Left cardiac atrium (tissue), 4 donors: ENCODE results near the gene EZH2. TPM values are rescaled to one million over a fixed set of nuclear protein-coding genes. Genes with fewer than 3 reads are reported as not detected.
A peak's percentile ranks its signal among the peaks of the same experiment; 100 is the strongest.

Experiments used
- ATAC-seq, 2 donors: fragments of 200-7000 bp; cut with Tn5 transposase; one replicate each; pipeline ENCODE4 v1.9.1; 2020; ENCODE audit warnings: mild to moderate bottlenecking in 2 of 2, moderate library complexity in 2 of 2
- DNase-seq: peaks from one replicate; pipeline ENCODE4 v3.0.0-alpha.2; 2020
- intact Hi-C, 2 donors: fragments of 100-400 bp; cut with DNase I; formaldehyde crosslinking; loops; one replicate each; pipeline versions ENCODE4 v1.14.1 to v1.15.1; 2022 to 2023
- total RNA-seq, 2 donors: library from RNA; stranded (reverse); fragmentation: NEBNext Ultra II Directional; extraction: Animal tissue kit (Norgen Biotek cat#: 25700); gene quantifications; one replicate each; pipeline ENCODE4 v1.2.1, GENCODE V29; 2021
- donor health status: DM: no; HTN: yes; CAD: no.
- donor health status: DM: no; HTN: yes; CAD: no; lungs with severe emphysema.
- donor health status: DM: yes; HTN: yes; CAD: no.
- donor health status: Dilated cardiomyopathy.

EZH2 gene
- total RNA-seq, 2 donors from 2014 or later: 1.9 to 2.3 TPM

DNA sequence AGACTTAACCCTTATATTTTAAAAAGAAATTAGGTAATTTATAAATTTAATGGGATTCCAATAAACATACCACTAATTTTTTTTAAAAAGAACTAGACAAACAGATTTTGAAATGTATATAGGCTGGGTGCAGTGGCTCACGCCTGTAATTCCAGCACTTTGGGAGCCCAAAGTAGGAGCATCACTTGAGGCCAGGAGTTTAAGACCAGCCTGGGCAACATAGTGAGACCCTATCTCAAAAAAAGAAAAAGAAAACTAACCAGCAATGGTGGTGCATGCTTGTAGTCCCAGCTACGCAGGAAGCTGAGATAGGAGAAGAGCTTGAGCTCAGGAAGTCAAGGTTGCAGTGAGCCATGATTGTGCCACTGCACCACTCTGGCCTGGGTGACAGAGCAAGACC lies 62.7 kb downstream of the EZH2 start:
- ATAC-seq (no peak), DNase-seq (no peak)
- intact Hi-C loops: no loop called here

DNA sequence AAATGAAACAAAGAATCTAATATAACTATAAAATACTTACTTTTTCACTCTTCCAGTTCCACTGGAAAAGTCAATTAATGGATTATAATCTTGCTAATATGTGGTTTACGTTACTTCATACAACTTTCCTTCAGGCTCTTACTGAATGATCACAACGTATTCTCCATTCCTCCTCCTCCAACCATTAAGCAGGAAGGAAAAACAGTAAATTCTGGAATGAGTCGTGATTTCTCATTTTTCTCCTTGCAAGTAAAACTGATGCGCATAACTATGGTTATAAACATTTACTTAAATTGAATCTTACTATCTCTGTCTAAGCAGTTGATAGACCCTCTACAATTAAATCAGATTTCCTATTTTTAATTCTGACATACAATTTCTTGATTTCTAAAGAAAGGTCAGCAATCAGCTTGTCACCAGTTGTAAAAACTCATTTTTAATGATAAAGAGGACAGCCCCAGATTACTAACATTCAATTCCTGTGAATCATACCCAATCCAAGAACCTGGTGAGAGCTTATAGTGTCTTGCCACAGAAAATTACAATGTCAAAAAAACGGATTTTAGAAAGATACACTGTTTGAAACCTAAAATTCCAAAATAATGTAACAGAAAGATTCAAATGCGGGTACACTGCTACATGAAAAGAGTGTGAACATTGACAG lies 64.3 kb downstream of the EZH2 start:
- intact Hi-C loops: no loop called here
- ATAC-seq (peak in 1 of 2 donors; percentile 17), DNase-seq (no peak)

DNA sequence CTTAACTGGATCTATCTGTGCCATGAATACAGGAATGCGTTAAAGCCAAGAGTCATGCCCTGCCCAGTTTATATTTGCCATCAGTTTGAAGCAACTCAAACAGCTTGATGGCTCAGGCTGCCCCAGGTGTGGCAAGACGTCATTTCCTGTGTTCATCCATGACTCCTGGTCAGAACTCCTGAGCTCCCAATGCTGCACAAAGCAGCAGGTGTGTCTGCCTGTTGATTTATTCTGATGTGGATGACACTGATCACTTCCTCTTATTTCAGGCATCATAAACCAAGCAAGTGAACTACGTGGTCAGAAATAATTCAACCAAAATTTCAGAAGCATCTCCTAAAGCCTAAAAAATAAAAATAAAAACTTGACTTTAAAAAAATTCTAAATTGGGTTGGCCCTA lies 68.5 kb downstream of the EZH2 start:
- ATAC-seq (no peak), DNase-seq (no peak)
- intact Hi-C loops: no loop called here

DNA sequence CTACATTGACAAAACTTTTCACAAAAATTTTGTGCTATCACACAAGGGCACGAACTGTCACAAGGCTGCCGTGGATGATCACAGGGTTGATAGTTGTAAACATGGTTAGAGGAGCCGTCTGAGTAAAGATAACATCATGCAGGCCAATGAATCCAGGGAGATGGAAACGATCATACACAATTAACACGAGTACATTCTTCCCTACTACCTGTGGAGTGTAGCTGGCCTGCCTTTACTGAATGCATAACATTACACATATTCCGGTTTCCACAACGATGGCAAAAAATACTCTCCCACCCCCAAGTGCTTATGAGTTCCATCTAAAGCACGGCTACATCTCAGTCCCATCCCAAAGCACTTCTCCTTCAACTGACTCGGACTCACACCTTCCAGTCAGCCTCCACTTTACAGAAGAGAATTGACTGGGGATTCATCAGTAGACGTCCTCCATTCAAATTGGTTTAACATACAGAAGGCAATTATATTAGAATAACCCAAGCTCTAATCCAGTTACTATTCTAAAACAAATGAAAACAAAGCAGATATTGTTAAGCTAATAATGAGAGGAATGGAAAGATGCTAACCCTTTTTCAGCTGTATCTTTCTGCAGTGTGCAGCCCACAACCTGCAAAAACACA lies 69.0 kb downstream of the EZH2 start:
- no peak for DNase-seq
- intact Hi-C loops: no loop called here
- no peak for ATAC-seq

DNA sequence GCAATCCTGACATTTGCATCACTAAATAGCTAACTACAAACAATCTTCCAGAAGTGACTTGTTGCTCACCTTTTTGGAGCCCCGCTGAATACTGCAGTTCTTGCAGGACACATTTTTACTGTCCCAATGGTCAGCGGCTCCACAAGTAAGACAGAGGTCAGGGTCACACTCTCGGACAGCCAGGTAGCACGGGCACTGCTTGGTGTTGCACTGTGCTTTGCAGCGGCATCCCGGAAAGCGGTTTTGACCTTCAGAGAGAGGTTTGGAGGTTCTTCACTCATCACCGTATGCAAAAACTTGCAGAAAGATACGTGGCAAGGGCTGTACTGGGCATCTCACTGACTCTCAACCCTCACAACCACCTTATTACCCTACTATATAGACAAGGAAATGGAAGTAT lies 70.2 kb downstream of the EZH2 start:
- no peak for DNase-seq
- ATAC-seq: no peak
- intact Hi-C loops: no loop called here

DNA sequence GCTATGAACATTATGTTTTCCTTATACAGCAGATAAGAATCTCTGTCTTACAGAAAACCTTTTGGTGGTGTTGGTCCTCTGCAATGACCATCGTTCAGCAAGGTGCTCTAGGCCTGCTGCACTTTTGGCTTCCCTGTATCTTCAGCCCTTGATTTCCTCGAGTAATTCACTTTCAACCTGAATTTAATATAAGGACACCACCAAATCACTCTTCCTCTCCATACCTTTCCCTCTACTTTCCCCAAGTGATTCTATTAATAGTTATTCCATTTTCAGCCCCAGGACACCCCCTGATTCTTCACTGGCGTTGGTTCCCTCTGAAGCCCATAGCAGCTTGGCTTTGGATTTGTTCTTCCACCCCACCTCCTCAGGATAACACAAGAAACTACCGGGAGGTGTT lies 72.2 kb downstream of the EZH2 start:
- intact Hi-C loops: no loop called here
- DNase-seq (no peak), ATAC-seq (no peak)

DNA sequence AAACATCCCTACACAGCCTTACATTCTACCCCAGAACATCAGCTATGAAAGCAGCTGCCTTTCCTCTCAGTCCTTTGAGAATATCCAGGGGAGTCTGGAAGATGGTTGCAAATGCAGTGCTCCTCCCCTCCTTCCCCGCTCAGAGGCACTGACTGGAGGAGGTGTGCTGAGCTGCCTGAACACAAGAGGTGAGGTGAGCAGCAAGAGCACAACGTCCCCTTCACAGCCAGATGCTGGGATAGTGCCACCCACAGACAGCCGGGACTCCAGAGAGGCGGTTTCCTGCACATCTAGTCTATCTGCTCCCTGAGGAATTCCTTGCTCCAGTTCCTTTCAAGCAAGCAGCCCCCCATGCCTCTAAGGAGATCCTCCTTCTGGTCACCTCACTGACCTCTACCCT lies 74.2 kb downstream of the EZH2 start:
- DNase-seq: no peak
- intact Hi-C loops: no loop called here
- no peak for ATAC-seq

DNA sequence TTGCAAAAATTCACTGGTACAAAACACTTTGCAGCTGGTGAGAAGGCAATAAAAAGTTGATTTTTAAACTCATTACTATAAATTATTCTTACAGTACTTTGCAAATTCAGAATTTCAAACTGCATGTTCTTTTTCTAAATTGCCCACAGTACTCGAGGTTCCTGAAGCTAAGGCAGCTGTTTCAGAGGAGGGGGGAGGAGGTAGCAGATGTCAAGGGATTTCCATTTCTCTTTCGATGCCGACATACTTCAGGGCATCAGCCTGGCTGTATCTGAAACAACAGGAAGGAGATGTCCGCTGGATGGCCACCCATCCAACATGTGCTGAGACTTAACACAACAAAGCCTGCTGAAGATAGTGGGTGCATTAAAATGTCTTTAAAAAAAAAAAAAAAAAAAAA lies 76.7 kb downstream of the EZH2 start:
- intact Hi-C loops: no loop called here
- ATAC-seq (no peak), DNase-seq (no peak)

DNA sequence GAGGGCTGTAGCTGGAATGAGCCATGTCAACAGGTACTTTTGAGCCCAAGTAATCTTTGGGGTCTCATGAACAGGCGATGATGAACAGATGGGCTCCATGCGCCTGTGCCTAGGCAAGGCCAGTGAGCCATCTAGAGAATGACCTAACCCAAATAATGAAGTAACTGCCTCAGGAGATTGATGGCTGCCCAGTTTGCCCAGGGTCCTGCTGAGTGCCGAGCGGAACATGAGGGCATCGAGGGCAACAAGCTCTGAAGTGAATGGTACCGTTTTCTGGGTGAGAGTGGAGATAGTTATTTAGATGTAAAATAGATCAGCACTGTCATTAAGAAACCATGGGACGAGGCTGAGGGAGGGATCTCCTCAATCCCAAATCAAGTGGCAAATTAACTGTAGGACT lies 77.9 kb downstream of the EZH2 start:
- ATAC-seq: no peak
- intact Hi-C loops: no loop called here
- no peak for DNase-seq

DNA sequence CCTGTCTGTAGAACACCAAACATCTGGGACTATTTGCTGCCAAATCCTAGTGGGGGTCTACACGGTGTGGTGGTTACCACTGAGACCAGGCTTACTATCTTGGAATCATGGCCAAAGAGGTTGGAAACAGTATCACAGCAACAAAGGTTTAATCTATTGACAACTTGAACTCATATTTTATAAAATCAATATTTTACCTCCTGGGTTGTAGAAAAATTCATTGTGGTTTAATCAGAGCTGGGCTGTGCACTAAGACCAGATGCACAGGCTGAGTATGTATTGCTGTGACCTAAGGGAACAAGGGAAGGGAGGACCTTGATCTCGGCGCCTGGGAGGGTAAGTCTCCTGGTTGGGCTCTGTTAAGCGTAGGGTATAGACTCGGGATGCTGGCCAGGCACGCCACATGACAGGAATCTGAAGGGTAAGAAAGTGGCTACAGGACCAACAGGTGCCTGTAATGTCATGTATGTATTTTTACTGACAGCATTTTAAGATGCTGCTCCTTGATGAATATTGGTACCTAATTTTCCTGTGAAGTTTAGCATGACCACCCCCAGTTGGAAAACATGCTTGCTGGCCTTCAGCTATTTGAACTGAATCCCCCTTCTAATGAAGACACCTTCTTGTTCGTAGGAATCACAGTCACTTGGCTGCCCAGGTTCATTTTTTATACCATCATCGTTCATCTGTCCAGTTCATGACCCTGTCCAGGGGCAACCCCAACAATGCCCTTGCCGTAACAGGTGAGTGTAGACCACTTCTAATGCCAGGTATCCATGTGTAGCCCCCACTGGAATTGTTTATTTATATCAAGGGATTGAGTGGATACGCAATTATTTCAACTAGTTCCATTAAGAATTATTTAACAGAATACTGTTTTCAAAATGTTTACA lies 79.5 kb downstream of the EZH2 start:
- ATAC-seq: no peak
- intact Hi-C loops: no loop called here

DNA sequence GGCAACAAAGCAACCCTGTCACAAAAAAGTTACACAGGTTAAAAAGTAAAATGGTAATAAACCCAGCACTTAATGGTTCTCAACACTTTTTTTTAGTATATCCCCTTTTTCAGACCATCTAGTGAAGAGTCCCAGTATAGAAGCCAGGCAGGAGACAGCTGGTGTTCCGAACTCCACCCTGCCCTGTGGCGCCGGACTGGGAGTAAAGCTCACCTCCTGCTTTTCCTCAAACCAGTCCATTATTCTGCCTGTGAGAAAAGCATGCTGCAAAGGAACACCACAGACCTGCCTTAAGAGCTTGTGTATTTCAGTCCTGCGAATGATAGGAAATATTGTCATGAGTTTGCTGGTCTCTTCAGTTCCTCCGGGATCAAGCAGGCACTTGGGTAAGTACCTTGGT lies 81.0 kb downstream of the EZH2 start:
- intact Hi-C loops: no loop called here
- DNase-seq (no peak), ATAC-seq (no peak)

More for the DNA sequence above, 79.5 kb downstream of the EZH2 start:
- no peak for DNase-seq

DNA sequence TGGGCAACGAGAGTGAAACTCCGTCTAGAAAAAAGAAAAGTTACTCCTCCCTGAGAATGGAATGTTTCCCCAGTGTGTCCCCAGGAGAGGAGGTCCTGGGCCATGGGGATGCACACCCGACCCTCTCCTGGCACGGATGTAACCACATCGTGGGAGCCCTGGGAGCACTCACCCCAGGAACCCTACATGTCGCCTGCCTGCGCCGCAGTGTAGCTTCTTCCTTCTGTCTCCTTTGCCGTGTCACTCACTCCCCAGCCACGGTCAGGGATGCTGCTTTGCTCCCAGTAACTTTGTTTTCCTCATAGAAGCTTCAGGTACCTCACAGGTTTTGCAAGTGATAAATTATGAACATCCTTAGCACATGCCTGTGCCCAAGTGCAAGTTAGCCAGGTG lies 82.0 kb downstream of the EZH2 start:
- no peak for DNase-seq
- no peak for ATAC-seq
- intact Hi-C loops: no loop called here

DNA sequence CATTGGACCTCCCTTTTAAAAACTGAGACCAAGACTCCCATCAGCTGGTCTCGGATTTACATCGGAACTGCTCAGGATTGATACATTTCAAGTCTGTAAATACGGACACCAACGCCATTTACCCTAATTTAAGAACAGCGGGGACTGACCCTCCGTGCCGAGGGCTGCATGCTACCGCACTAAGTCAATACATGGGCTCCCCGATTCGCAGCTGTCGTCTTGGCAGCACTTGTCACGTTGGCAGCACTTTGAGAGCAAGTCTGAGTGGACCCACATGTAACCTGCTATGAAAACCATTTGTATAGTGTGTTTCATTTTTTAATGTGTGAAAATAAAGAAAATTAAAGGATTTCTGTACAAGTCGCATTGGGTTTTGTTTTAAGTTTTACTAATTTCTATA lies 83.4 kb downstream of the EZH2 start:
- intact Hi-C loops: no loop called here
- DNase-seq: no peak
- no peak for ATAC-seq

DNA sequence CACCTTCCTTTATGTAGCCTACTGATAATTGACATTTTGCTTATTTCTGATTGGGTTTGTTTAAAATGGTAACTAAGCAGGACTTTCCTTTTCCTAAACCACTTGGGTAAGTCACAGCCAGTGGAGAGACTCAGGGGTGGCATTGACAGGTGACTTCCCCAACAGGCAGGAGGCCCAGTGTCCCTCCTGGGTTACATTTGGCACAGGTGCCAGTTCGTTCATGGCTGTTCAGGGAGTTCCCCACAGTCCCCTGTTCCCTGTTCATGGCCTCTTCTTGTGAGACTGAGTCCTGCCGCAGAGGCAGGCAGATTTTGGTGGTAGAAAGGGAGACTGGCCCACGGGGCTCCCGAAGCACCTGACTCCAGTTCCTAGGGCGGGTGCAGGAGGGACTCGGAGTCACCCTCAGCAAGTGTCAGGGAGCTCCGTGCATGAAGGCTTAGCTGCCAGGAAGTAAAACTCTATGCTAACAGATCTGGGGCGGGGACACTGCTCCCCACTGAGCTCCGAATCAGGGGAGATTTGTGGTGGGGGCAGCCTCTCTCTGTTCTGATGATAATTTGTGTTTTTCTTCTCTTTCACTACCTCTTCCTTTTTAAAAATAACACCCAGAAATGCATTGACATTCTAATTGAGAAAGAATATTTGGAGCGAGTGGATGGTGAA lies 84.1 kb downstream of the EZH2 start:
- intact Hi-C loops: no loop called here
- ATAC-seq: no peak

DNA sequence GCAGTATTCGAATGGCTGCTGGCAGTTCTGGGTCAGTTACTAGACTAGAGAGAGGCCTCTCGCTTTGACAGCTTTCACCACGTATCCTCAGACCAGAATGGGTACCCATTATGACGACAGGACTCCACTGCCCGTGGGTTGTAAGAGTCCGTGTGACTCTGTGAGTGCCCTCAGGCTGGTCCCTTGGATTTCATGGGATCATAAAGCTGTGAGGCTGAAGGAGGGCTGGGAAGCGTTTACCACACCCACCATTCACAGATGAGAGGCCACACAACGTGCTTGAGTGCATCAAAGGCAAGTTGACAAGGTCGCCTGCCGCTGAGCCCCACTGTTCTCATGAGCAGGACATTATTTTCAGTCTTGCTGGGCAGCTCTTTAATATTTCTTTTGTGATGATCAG lies 87.2 kb downstream of the EZH2 start:
- intact Hi-C loops: no loop called here
- DNase-seq (no peak), ATAC-seq (no peak)

More for the DNA sequence above, 84.1 kb downstream of the EZH2 start:
- no peak for DNase-seq

DNA sequence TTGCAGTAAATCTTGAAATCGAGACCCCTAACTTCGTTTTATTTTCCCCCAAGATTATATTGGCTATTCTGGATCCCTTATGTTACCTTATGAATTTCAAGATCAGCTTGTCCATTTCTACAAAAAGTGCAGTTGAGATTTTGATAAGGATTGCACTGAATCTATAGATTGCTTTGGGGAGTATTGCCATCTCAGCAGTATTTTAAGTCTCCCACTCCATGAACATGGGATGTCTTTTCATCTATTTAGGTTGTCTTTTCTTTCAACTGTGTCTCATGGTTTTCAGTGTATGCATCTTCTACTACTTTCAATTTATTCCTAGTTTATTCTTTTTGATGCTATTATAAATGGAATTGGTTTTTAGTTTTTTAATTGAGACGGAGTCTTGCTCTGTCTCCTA lies 89.6 kb downstream of the EZH2 start:
- DNase-seq (no peak), ATAC-seq (no peak)
- intact Hi-C loops: no loop called here

DNA sequence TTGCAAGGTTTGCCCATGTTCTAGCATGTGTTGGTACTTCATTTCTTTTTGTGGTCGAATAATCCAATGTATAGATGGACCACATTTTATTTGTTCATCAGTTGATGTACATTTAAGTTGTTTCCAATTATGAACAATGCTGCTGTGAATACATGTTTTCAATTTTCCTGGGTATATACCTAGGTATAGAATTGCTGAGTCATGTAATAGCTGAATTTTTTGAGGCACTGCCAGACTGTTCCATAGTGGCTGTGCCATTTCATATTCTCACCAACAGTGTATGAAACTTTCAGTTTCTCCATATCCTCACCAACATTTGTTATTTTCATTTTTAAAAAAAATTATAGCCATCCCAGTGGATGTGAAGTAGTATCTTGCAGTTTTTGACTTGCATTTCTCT lies 90.5 kb downstream of the EZH2 start:
- ATAC-seq (no peak), DNase-seq (no peak)
- intact Hi-C loops: no loop called here

DNA sequence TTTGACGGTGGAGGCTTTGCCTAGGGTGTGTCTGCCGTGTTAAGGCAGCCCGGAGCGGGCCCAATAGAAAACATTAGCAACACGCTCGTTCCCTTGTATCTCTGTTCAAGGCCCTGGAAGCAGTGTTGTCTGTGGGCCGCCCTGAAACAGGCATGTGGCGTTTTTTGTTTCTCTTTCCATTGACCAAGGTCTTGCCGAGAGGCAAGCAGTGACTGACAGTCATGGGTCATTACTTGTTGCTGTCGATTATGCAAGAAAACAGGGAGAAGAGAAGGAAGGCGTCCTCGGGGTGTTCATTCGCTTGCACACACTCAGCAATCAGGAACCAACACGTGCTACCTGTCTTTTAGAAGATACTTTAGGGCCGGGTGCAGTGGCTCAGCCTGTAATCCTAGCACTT lies 92.5 kb downstream of the EZH2 start:
- DNase-seq: no peak
- intact Hi-C loops: no loop called here
- ATAC-seq: no peak

DNA sequence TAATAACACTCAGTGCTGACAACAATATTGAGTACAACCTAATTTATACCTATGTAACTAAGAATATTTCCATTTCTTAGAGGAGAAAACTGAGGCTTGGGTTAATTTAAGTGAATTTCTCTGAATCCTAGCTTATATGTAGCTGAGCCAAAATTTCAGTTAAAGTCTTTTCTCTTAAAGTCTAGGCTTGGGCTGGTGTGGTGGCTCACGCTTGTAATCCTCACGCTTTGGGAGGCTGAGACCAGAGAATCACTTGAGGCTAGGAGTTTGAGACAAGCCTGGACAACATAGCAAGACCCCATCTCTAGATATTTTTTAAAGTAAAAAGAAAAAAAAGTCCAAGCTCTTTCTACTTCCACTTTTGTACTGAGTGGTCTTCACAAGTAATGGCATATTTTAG lies 93.2 kb downstream of the EZH2 start:
- DNase-seq (no peak), ATAC-seq (no peak)
- intact Hi-C loops: no loop called here

DNA sequence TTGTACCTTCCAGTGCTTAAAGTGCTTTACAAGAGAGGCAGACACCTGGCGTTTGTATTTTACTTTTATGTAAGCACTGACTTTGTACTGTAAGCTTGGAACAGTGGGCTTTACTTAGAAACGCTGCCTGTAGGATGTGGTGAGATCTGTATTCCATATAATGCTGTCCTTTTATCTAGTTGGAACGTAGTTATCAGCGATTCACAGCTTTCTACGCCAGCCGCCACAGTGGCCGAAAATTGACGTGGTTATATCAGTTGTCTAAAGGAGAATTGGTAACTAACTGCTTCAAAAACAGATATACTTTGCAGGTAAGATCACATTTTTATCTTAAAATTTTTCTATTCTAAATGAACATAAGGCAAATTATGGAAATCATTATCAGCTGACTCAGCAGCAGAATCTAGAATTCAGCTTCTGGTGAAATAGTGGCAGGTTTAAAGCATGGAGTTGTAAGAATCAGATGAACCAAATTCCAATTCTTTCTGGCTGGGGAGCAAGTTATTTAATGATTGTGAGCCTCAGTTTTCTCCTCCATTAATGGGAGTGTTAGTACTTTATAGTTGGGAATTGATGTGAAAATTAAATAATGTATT lies 93.9 kb downstream of the EZH2 start:
- ATAC-seq: no peak
- intact Hi-C loops: no loop called here
- DNase-seq: no peak
